DOHH2 (cell line): Measurements from ENCODE around the gene GTF2A1L.

Experiments used
- EZH2phosphoT487 ChIP-seq: fragments of 200-600 bp; sonication (generic); IDR thresholded peaks from 2 replicates; pipeline ENCODE4 v1.6.1; 2017; ENCODE audit warnings: borderline replicate concordance, mild to moderate bottlenecking, antibody characterized with exemption, low read length, moderate library complexity, mixed read lengths
- TF ChIP-seq, protein P1 (sequence below): fragments of 200-600 bp; sonication (generic); IDR thresholded peaks from one replicate; pipeline ENCODE4 v1.5.1; 2014; ENCODE audit warnings: antibody characterized with exemption, mild to moderate bottlenecking, low read depth, low read length; ENCODE audit not compliant: poor library complexity, severe bottlenecking

DNA sequence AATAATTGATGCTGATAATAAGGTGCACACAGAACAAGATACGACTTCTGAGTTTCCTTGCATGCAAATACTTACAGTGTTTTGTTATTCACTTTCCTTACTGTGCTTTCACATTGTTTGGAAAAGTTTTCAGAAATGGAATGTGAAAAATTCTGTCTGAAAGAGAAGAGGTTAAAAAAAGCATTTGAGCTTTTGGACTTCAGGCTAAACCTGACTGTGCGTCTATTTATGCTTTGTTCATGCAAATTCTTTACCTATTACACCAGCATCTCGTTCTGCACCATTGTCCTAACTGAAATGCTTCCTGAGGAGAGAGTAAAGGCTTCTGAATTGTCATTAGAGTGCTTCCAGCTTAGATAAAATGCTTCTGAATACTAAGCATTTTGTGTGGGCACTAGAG lies 76.5 kb downstream of the GTF2A1L start:
- TF ChIP-seq, protein P1, sequence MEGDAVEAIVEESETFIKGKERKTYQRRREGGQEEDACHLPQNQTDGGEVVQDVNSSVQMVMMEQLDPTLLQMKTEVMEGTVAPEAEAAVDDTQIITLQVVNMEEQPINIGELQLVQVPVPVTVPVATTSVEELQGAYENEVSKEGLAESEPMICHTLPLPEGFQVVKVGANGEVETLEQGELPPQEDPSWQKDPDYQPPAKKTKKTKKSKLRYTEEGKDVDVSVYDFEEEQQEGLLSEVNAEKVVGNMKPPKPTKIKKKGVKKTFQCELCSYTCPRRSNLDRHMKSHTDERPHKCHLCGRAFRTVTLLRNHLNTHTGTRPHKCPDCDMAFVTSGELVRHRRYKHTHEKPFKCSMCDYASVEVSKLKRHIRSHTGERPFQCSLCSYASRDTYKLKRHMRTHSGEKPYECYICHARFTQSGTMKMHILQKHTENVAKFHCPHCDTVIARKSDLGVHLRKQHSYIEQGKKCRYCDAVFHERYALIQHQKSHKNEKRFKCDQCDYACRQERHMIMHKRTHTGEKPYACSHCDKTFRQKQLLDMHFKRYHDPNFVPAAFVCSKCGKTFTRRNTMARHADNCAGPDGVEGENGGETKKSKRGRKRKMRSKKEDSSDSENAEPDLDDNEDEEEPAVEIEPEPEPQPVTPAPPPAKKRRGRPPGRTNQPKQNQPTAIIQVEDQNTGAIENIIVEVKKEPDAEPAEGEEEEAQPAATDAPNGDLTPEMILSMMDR: no peak
- TF ChIP-seq EZH2phosphoT487: no peak
